IMR-90 (cell line): ENCODE results near the gene XPR1.
"Not testable (repeated sequence)": the region's sequence is repeated elsewhere in the genome, so short reads cannot be mapped to it uniquely, and the experiment has no call there.

Experiments used
- CHD1 ChIP-seq: IDR thresholded peaks from 2 replicates; pipeline ENCODE4 v1.6.1; 2012; ENCODE audit warnings: low read depth, low read length, improper control_type of control experiment
- FOS ChIP-seq: fragments of 150-350 bp; IDR thresholded peaks from 2 replicates; pipeline ENCODE4 v1.6.1; 2016; ENCODE audit warnings: low read depth, low read length
- MAFK ChIP-seq: IDR thresholded peaks from 2 replicates; pipeline ENCODE4 v1.6.1; 2012; ENCODE audit warnings: low read depth, low read length, improper control_type of control experiment
- MXI1 ChIP-seq: IDR thresholded peaks from 2 replicates; pipeline ENCODE4 v1.6.1; 2012; ENCODE audit warnings: low read depth, mild to moderate bottlenecking, low read length, moderate library complexity, borderline replicate concordance
- POLR2A ChIP-seq: IDR thresholded peaks from 2 replicates; pipeline ENCODE4 v1.6.1; 2012; ENCODE audit warnings: mild to moderate bottlenecking, low read depth, low read length
- RAD21 ChIP-seq: IDR thresholded peaks from 2 replicates; pipeline ENCODE4 v1.6.1; 2012; ENCODE audit warnings: low read length, improper control_type of control experiment
- SMC3 ChIP-seq: fragments of 150-350 bp; IDR thresholded peaks from 2 replicates; pipeline ENCODE4 v1.6.1; 2016; ENCODE audit warnings: low read depth, mild to moderate bottlenecking, antibody characterized with exemption, low read length, moderate library complexity
- TF ChIP-seq, protein P1 (sequence below): conservative IDR thresholded peaks from 2 replicates; pipeline ENCODE4 v1.5.1; 2012; ENCODE audit warnings: mild to moderate bottlenecking, low read depth, low read length, improper control_type of control experiment
- TF ChIP-seq, protein P2 (sequence below): fragments of 150-350 bp; IDR thresholded peaks from 2 replicates; pipeline ENCODE4 v1.6.1; 2017; ENCODE audit warnings: mild to moderate bottlenecking, antibody characterized with exemption, low read length, low read depth

GRCh38 chr1:180726024-180726423 lies 94.2 kb downstream of the XPR1 start:
- TF ChIP-seq, protein P1, sequence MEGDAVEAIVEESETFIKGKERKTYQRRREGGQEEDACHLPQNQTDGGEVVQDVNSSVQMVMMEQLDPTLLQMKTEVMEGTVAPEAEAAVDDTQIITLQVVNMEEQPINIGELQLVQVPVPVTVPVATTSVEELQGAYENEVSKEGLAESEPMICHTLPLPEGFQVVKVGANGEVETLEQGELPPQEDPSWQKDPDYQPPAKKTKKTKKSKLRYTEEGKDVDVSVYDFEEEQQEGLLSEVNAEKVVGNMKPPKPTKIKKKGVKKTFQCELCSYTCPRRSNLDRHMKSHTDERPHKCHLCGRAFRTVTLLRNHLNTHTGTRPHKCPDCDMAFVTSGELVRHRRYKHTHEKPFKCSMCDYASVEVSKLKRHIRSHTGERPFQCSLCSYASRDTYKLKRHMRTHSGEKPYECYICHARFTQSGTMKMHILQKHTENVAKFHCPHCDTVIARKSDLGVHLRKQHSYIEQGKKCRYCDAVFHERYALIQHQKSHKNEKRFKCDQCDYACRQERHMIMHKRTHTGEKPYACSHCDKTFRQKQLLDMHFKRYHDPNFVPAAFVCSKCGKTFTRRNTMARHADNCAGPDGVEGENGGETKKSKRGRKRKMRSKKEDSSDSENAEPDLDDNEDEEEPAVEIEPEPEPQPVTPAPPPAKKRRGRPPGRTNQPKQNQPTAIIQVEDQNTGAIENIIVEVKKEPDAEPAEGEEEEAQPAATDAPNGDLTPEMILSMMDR = not testable (repeated sequence)
- TF ChIP-seq, protein P2, sequence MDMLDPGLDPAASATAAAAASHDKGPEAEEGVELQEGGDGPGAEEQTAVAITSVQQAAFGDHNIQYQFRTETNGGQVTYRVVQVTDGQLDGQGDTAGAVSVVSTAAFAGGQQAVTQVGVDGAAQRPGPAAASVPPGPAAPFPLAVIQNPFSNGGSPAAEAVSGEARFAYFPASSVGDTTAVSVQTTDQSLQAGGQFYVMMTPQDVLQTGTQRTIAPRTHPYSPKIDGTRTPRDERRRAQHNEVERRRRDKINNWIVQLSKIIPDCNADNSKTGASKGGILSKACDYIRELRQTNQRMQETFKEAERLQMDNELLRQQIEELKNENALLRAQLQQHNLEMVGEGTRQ = not testable (repeated sequence)
- TF ChIP-seq POLR2A, CHD1, FOS, RAD21, MXI1, SMC3: not testable (repeated sequence)
- TF ChIP-seq MAFK = peak; percentile 82
